ENCODE results near the gene NEK1.

DNA sequence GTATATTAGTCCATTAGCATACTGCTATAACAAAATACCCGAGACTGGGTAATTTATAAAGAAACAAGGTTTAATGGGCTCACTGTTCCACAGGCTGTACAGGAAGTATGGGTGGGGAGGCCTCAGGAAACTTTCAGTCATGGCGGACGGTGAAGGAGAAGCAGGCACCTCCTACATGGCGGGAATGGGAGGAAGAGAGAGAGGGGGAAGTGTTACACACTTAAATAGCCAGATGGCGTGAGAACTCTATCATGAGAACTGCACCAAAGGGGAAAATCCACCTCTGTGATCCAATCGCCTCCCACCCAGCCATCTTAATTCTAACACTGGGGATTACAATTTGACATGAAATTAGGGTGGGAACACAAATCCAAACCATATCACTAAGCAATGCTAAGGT, 242.7 kb downstream of the NEK1 start:
- TF ChIP-seq, protein P1, sequence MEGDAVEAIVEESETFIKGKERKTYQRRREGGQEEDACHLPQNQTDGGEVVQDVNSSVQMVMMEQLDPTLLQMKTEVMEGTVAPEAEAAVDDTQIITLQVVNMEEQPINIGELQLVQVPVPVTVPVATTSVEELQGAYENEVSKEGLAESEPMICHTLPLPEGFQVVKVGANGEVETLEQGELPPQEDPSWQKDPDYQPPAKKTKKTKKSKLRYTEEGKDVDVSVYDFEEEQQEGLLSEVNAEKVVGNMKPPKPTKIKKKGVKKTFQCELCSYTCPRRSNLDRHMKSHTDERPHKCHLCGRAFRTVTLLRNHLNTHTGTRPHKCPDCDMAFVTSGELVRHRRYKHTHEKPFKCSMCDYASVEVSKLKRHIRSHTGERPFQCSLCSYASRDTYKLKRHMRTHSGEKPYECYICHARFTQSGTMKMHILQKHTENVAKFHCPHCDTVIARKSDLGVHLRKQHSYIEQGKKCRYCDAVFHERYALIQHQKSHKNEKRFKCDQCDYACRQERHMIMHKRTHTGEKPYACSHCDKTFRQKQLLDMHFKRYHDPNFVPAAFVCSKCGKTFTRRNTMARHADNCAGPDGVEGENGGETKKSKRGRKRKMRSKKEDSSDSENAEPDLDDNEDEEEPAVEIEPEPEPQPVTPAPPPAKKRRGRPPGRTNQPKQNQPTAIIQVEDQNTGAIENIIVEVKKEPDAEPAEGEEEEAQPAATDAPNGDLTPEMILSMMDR (IDR thresholded peaks at IDR 0.05), result no peak
- TF ChIP-seq EZH2 (IDR thresholded peaks at IDR 0.05; ENCODE audit: borderline replicate concordance, insufficient read depth, low read depth, low read length, poor library complexity, severe bottlenecking), result no peak

All from B cell (primary cell).